Stimulated activated CD4-positive, alpha-beta T cell treated with anti-CD3 and anti-CD28 coated beads, Interleukin-1b, Interleukin-23, amount 100 ng/mL, for 1 hour (primary cell): ENCODE results near the gene MAMLD1.

Experiments used
- DNase-seq, 2 donors: peaks; one replicate each; pipeline ENCODE4 v3.0.0-alpha.2; 2020; ENCODE audit warnings: low read depth in 2 of 2

MAMLD1 gene

DNA sequence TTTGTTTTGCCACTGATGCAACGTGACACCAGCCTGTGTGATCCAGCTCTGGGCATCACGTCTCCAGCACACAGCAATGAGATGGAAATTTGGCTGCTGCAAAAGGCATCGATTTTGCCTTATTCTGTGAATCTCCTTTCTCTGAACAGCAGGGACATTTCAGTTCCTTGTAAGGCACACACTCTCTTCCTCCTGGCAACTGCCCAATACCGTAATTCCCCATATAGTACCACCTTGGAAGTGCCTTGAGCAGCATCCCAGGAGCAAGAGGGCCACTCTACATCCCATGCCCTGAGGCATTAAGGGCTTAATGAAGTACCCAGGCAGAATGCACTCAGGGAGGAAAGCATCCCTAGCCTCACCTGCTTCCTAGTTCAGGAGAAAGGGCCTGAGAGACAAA, 10.5 kb upstream of the MAMLD1 start:
- DNase-seq = no peak

DNA sequence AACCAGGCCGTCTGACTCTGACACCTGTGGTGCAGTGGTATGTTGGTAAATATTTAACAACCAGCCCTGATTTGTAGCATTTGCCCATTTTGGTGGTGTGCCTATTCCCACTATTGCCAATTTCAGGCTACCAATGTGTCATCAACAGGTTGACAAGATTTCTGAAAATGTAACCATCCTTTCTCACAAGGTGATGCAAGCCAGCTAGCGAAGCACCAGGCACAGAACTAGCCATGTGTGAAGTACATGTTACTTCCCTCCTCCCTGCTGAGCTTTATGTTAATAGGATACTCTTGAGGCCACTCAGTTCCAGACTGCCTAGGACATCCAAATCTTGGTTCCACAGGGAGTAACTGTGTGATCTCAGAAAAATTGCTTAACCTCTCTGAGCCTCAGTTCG, 7.2 kb upstream of the MAMLD1 start:
- DNase-seq = no peak

DNA sequence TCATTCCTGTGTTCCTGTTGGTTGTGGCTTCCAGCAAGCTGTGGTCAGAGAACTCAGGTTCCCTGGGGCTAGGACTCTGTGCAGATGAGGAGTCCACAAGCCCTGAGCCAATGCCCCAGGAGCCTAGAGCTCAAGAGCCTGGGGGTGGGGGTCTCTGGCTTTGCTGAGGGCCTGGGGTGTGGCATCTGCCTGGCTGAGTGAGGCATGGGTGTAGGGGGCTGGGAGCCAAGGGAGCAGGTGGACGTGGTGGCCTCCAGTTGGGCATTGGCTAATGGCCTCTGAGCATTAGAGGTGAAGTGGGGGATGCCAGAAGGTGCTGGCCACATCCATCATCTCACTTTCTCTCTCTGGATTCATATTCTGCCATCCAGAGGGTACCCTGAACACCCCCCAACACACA, 5.3 kb upstream of the MAMLD1 start:
- DNase-seq = no peak

DNA sequence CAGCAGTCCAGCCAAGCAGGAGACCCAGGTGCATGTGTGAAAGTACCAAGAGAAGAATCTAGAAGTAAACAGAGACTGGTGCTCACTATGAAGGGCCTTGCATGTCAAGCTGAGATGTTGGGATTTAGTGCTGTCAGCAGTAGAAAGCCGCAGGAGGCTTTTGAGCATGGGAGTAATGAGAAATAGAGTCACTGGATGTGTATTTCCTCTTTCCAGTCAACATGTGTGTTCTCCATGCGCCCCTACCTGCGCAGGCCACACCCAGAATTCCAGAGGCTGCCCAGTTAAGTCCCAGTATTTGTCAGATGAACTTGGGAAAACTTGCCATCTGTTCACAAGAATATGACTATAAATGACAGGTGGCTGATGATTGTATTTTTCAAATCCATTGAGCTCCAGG, 4.5 kb upstream of the MAMLD1 start:
- DNase-seq = no peak

DNA sequence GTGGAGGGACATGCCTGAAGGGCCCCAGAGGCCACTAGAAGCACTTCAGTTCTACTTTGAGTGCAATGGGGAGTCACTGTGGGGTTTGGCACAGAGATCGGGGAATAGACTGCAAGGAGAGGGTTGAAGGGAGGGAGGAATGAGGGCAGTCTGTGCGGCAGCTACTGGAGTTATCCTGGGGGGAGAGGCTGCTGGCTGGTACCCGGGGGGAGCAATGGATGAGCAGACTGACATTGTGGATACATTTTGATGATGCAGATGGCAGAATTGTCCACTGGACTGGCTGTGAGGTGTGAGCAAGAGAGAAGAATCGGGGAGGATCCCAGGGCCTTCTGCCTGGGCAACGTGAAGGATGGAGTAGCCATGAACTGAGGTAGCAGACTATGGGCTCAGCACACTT, 2.8 kb upstream of the MAMLD1 start:
- no peak for DNase-seq

DNA sequence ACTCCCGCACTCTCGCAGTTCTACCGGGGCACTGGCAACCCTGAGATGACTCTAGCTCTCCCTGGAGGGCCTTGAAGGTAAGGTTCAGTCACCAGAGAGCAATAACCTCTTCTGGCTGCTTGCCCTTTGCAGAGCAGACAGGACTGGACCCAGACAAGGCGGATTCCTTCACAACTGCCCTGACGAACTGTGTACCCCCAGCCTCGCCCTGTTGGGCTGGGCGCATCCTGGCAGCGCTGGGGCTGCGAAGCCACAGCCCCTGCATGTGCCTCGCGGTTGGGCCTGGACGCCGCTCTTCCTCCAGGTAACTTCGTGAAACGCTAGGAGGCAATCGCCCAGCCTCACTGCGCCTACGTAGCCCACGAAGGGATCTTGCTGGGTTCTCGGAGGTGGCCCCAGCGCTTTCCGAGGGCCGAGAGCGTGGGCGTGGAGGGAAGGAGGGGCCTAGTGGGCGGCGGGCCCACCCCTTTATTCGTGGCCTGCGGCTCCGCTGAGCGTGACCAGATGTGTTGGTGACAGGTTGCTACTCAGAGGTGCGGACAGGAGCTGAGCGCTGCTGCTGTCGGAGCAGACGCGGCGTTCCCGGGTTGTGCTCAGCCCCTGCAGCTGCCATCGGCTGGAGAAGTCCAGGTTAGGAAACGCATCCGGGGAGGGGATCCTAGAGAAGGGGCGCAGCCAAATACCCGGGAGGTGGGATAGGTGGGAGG, 1.9 kb upstream of the MAMLD1 start:
- peak in 1 of 2 donors; percentile 10 for DNase-seq

DNA sequence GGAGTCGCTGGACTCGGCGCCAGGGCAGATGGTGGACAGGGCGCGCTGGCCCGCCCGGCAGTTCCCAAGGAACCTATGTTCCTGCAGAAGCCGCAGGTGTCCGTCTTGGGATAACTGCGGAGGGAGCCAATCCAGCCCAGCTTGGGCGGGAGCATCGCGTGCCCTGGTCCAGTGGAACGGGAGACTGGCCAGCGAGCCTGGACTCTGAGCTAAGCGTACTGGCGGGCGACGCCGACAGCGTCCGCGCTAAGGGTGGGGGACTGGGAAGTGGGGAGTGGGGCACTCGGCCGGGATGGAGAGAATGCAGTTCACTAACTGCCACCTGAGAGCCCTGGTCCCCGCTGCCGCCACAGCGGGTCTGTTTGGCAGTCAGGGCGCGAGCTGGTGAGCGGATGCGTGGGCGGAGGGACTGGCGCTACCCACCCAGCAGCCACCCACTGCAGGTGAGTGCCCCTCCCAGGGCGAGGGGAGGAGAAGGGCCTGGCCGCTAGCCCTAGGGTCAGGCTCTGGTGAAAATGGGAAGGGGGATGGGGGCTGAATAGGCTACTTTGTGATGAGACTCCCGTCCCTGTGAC, 1.3 kb upstream of the MAMLD1 start:
- no peak for DNase-seq

DNA sequence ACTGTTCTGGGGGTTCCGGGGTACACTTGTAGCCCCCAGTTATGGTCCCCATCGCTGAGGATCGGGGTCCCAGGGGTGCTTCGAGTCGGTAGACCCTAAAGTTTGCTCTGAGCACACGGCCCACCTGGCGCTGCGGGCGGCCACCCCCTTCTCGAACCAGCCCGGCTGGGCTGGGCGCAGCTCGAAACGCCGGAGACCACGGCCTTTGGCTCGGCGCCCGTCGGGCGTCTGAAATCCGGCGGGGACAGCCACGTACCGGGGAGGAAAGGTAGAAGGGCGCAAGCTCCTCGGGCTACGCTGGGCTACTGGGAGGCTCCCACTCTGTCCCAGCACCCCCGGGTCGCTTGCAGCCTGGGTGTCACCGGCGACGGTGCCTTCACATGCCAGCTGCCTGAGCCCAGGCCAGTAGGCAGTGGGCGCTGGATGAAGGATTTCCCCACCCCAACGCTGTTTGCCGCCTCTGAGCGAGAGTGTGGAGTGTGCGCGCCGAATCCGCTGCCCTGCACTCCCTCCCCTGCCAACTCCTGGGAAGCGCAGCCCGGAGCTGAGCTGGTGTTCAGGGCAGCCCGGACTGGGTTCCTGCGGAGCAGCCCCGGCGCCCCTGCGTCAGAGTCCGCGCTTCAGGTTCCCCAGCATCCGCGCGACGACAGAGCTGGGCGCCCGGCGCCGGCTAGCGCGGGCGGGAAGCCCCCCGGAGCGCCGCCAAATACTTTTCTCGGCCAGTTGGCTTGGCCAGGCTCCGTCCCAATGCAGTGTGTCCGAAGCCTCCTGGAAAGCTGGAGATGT, 637 bp downstream of the MAMLD1 start:
- no peak for DNase-seq

DNA sequence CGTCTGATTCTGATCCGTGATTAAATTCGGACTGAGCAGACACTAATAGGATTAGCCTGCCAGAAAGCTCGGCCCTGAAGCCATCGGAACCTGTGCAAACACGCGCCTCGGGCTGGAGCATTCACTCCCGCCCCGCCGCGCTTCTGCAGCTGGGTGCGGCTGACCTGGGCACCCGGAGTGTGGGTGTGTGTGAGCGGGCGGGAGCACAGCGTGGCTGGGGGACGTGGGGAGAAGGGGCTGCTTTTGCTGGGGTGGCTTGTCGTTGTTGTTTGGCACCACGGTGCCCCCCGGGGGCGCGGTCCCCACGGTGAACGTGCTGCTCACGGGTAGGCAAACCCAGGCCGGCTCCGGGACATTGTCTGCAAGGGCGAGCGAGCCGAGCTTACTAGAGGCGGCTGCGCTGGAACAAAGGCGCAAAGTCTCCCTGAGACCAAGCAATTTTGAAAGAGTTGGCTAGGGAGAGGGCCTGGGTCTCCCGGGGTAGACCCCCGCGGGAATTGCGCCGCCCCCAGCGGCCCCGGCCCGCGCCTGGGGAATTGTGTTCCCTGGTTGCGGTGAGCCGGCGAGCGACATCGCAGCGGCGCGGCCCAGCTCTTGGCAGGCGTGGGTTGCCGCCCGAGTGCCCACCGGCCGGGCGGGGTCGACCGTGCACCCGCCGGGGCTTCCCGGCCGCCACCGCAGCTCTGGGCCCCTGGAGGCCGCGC, 1.4 kb downstream of the MAMLD1 start:
- peak in 1 of 2 donors; percentile 1 for DNase-seq

DNA sequence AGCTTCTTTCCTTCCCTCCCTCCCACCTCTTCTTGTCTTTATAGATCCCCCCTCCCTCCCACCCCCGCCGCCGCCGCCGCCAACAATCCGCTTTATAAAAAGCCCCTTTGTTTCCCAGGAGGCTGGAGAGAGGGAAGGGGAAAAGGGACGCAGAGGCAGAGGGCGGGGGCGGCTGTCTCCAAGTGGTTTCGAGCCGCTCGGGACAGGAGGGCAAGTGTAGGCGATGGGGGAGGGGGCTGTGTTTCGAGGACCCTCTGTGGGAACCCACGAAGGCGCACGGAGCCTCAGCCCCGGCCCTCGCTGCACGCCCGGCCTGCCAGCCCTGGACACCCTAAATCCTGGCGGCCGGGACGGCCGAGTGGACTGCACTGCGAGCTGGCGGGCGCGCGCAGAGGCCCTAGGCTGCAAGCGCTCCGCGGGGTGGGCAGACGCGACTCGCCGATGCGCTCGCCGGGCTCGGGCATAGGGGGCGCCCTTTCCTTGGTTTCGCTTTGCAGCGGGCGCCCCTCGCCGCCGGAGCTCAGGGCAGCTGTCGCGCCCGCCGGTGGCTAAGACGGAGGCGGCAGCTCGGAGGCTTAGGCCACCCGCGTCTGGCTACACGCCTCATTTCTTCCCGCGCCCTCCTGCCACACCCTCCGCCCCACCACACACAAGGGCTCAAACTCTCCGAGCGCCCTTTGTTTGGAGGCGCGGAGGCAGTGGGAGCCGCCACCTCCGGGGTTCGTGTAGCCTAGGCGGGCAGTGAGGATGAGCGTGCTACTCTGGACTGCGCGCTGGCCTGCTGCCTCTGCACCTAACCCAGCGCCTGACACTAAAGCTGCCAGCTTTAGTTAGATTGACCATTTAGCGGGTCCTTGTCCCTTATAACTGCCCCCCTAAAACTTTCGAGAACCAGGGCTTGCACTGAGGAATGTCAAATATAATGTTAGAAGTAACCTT, 2.2 kb downstream of the MAMLD1 start:
- DNase-seq = peak in 1 of 2 donors; percentile 12

DNA sequence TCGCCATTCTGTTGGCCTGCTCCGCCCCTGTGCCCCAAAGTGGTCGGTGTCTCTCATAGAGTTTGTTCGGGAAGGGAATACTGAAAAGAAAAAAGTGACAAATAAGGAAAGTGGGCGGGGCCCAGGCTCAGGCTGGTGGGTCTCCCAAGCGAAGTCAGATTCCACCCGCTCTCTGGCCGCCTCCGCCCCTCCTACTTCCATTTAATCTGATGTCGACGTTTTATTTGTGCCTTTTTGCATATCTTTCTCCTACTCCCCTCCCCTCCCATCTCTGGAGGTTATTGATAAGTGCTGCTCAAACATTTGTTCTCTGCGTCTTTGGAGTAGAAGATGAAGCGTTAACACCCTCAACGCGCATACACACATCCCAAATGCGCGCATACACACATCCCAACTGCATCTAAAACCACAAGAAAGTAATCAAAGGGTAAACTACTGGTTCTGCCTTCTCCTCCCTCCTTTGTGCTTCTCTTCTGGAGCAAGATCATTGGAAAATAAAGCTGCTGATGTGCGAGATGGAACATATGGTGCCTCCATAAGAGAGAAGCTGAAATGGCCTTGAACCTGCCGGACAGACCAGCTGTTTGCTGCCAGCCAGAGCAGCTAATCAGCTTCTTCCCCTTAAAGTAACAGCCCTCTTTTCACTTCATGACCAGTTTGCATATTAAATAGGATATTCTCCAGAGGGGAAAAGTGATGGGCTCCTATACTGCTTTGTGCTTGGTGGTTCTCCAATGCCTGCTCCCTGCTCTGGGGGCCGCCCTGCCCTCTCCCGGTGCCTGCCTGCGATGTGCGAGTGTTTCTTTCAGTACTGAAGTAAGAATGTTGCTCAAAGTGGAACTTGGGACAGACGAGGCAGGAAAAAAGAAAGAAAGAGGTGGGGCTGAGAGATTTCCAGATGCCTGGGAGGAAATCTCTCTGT, 3.1 kb downstream of the MAMLD1 start:
- DNase-seq = no peak

DNA sequence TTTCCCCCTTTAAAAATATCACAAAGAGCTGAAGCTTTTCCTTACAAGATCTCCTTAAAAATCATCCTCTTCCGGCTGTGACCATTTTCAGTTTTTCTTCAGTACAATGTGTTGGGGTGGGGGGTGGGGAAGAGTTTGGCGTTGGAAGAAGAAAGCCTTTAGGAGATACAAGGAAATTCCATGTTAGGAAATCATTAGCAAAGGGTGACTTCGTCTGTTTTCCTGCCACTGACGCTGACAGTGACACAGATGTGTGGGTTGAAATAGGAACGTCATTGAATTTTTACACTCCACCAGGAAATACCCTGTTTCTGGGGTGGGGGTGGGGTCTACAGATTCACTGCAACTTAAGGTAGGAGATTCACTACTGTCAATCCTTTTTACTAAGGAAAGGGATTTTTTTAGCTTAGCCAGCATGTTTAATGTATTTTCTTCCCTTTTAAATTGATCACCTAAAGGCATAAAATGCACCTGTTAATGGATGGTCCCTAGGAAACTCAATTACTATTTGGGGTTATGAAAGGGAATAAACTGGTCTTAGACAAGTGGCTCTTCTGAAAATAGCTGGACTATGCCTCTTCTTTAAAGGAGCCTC, 3.9 kb downstream of the MAMLD1 start:
- DNase-seq = no peak

DNA sequence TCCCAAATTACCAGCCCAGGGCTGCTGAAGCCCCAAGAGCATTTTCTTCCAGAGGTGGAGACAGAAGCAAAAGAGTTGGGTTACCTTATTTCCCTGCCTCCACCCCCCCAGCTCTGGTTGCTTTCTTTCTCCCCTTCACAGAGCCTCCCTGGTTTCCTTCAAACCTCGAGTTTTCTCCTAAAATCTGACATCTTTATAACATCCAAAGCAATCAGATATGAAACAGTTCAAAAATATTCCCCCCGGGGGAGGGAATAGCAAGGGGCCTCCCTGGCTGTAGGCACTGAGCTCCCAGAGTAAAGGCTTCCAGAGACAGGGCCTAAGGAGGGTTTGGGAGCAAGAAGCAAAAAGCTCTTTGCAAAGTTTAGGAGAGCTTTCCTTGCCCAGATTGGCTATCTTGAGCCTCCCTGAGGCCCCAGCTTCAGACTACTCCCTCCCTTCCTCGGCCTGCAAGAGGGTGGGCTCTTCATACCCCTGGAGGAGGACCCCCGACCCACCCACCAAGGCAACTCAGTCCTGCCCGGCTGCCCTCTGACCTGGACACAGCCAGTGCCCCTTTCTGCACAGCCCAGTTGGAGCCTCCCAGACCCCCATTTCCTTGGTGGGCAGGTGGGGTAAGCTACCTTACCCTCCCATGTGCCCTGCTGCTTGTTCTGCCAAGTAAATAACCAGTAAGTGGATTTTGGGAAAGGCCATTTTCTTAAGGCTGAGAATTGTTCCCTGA, 7.6 kb downstream of the MAMLD1 start:
- DNase-seq = no peak

DNA sequence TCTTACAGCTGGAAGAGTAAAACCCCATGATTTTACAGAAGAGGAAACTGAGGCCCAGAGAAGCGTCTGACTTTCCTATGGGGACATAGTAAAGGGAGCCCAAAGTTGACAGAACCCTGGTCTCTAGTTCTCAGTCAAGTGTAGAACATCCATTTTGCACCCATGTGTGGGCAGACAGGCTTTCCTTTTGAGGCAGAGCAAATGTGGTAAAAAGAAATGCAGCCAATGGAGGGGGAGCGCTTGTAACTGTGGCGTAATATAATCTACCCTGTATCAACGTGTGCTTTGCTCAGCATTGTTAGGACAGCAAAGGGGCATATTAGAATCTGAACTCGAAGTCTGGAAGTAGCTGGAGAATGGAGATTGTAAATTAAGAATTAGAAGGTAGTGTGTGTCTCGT, 8.8 kb downstream of the MAMLD1 start:
- DNase-seq = no peak

DNA sequence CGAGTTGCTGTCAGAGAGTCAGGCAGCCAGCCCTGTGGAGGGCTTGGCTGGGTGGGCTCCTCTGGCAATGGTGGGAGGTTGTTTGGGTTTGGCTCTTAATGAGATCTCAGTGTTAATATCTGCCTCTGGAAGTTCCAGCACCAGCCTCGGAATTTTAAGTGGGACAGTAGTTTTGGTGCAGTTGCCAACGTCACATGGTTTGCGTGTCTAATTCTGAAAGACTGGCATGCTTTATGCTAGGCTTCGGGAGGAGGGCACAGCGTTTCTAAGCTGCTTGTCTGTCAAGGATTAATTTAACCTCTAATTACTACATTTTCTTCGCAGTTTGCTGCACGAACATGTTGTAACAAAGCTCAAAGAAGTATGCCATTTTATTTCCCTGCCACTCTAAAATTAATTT, 9.2 kb downstream of the MAMLD1 start:
- no peak for DNase-seq

DNA sequence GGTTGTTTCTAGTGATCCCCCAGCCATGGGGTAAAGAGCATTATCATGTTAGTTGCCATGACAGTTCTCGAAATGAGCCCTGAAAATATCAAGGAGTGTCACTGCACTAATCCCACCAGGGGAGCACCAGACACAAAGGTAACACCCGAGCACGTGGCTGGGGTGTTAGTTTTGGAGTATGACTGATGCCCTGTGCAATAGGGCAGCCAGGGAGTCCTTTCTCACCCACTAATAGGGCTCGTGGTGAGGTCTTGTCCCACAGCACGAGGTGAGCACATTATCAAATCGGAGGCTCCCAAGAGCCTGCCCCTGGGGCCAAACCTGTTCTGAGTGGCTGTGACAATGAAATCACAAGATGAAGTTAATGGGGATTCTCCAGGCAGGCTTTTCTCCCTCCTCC, 9.6 kb downstream of the MAMLD1 start:
- no peak for DNase-seq

DNA sequence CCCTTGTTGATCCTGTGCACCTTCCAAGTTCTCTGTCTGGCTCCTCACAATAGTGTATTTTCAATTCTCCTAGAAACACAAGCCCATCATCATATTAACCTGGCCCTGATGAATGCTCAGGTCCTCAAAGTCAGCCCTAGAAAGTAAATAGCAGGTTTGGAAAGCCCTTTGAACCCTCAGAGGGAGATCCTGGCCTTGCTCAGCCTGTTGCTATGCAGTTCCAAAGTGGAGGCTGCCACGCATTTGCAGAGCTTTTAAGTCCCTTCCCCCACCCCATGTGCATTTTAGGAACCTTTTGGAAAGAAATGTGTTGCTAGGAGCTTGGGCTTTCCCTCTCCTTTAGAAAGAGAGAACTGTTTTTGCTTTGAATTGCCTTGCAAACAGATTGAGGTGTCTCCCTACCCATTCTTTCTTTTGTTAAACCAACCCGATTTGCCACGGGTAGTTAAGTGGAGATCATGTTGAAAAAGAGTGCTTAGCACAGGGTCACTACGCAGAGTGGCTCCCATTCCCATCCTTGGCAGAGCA, 12.2 kb downstream of the MAMLD1 start:
- no peak for DNase-seq

DNA sequence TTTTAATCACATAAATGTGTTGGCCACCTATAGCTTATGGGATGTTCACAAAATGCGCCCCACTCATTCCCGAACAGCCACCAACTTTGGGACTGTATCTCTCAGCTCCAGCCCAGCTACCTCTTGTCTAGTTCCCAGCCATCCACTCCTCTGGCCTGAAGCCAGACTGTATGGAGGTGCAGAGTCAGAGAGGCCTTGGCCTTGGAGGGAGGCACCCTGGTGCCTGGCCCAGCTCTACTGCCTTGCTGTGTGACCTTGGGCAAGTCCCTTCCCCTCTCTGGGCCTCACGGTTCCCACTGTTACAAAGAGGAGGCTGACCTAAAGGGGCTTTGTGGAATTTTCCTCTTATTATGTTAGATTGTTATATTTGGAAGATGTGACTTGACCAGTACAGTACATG, 13.9 kb downstream of the MAMLD1 start:
- no peak for DNase-seq

DNA sequence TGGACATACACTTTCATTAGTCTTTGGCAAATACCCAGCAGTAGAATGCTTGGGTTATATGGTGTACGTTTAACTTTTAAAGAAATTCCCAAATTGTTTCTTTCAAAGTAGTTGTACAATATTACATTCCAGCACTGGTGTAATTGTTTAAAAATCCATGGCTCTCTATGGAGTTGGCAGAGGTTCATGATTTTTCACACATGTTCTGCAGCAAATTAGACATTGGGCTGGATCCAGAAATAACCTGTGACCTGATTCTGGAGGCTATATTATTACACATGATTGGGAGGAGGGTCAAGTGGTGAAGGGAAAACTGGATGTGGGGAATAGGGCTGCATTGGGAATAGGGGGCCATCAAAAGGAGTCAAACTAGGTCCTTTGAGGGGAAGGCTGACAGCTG, 41.9 kb downstream of the MAMLD1 start:
- no peak for DNase-seq
